ENCODE measurements around the gene ALDH3A2. TPM values are rescaled to one million over a fixed set of nuclear protein-coding genes. Genes with fewer than 3 reads are reported as not detected.

Gene ALDH3A2
- total and polyA plus RNA-seq, 4 donors: 63.3 to 165 (median 80.4) TPM

DNA sequence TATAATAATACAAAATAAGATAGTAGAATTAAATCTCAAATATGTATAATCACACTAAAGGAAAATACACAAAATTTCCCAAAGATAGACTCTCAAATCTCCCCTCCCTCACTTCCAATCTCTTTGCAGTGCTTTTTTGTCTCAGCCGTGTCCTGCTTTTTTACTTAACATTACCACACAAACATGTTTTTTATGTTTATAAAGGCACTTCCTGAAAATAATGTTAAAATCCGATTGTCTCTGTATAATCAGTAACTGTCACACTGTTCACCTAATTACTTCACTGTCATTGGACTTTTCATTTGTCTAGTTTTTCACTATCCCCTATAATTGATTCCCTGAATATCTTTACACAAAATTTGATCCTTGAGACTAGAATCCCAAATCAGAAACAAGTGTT is 38.2 kb upstream of the ALDH3A2 start:
- 61% methylated on average over 2 of the region's 2 CpGs for WGBS
- H3K9me3 ChIP-seq (ENCODE audit: control insufficient read depth in 4 of 4, low read length in 3 of 4): no peaks in the 10 kb centered on the region
- no peak overlapping the region for H3K27ac ChIP-seq (ENCODE audit: low read depth in 1 of 2, low read length in 2 of 2)
- H3K9ac ChIP-seq (ENCODE audit: low read depth in 1 of 2, low read length in 2 of 2): no peak overlapping the region
- peaks cover 0 to 4% (median 1%) of the 10 kb centered on the region in 4 donors for H3K36me3 ChIP-seq (ENCODE audit: control insufficient read depth in 4 of 4, insufficient read depth in 3 of 4, low read depth in 1 of 4, low read length in 3 of 4)
- H3K27me3 ChIP-seq (ENCODE audit: control insufficient read depth in 4 of 4, insufficient read depth in 4 of 4, low read length in 3 of 4): no peaks in the 10 kb centered on the region
- TF ChIP-seq, protein P1, sequence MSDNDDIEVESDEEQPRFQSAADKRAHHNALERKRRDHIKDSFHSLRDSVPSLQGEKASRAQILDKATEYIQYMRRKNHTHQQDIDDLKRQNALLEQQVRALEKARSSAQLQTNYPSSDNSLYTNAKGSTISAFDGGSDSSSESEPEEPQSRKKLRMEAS (IDR thresholded peaks at IDR 0.05): no peak
- TF ChIP-seq FOXA2 (IDR thresholded peaks at IDR 0.05) (no peak), NR2F2 (IDR thresholded peaks at IDR 0.05) (no peak), RXRA (IDR thresholded peaks at IDR 0.05) (no peak), TAF1 (conservative IDR thresholded peaks at IDR 0.05) (no peak), GABPA (IDR thresholded peaks at IDR 0.05 in 1 of 2, conservative IDR thresholded peaks at IDR 0.05 in 1 of 2) (no peak), EGR1 (IDR thresholded peaks at IDR 0.05; ENCODE audit: low read depth in 2 of 2) (no peak), HNF4G (IDR thresholded peaks at IDR 0.05) (no peak), SP1 (IDR thresholded peaks at IDR 0.05) (no peak), RAD21 (IDR thresholded peaks at IDR 0.05) (no peak), YY1 (IDR thresholded peaks at IDR 0.05) (no peak), HNF4A (conservative IDR thresholded peaks at IDR 0.05) (no peak), JUND (IDR thresholded peaks at IDR 0.05) (no peak), FOXA1 (IDR thresholded peaks at IDR 0.05) (no peak)
- TF ChIP-seq, protein P2, sequence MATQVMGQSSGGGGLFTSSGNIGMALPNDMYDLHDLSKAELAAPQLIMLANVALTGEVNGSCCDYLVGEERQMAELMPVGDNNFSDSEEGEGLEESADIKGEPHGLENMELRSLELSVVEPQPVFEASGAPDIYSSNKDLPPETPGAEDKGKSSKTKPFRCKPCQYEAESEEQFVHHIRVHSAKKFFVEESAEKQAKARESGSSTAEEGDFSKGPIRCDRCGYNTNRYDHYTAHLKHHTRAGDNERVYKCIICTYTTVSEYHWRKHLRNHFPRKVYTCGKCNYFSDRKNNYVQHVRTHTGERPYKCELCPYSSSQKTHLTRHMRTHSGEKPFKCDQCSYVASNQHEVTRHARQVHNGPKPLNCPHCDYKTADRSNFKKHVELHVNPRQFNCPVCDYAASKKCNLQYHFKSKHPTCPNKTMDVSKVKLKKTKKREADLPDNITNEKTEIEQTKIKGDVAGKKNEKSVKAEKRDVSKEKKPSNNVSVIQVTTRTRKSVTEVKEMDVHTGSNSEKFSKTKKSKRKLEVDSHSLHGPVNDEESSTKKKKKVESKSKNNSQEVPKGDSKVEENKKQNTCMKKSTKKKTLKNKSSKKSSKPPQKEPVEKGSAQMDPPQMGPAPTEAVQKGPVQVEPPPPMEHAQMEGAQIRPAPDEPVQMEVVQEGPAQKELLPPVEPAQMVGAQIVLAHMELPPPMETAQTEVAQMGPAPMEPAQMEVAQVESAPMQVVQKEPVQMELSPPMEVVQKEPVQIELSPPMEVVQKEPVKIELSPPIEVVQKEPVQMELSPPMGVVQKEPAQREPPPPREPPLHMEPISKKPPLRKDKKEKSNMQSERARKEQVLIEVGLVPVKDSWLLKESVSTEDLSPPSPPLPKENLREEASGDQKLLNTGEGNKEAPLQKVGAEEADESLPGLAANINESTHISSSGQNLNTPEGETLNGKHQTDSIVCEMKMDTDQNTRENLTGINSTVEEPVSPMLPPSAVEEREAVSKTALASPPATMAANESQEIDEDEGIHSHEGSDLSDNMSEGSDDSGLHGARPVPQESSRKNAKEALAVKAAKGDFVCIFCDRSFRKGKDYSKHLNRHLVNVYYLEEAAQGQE (IDR thresholded peaks at IDR 0.05): no peak
- TF ChIP-seq, protein P3, sequence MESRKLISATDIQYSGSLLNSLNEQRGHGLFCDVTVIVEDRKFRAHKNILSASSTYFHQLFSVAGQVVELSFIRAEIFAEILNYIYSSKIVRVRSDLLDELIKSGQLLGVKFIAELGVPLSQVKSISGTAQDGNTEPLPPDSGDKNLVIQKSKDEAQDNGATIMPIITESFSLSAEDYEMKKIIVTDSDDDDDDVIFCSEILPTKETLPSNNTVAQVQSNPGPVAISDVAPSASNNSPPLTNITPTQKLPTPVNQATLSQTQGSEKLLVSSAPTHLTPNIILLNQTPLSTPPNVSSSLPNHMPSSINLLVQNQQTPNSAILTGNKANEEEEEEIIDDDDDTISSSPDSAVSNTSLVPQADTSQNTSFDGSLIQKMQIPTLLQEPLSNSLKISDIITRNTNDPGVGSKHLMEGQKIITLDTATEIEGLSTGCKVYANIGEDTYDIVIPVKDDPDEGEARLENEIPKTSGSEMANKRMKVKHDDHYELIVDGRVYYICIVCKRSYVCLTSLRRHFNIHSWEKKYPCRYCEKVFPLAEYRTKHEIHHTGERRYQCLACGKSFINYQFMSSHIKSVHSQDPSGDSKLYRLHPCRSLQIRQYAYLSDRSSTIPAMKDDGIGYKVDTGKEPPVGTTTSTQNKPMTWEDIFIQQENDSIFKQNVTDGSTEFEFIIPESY (IDR thresholded peaks at IDR 0.05): no peak
- TF ChIP-seq, protein P4, sequence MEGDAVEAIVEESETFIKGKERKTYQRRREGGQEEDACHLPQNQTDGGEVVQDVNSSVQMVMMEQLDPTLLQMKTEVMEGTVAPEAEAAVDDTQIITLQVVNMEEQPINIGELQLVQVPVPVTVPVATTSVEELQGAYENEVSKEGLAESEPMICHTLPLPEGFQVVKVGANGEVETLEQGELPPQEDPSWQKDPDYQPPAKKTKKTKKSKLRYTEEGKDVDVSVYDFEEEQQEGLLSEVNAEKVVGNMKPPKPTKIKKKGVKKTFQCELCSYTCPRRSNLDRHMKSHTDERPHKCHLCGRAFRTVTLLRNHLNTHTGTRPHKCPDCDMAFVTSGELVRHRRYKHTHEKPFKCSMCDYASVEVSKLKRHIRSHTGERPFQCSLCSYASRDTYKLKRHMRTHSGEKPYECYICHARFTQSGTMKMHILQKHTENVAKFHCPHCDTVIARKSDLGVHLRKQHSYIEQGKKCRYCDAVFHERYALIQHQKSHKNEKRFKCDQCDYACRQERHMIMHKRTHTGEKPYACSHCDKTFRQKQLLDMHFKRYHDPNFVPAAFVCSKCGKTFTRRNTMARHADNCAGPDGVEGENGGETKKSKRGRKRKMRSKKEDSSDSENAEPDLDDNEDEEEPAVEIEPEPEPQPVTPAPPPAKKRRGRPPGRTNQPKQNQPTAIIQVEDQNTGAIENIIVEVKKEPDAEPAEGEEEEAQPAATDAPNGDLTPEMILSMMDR (IDR thresholded peaks at IDR 0.05; ENCODE audit: low read depth, low read length, missing input control): no peak
- TF ChIP-seq, protein P5, sequence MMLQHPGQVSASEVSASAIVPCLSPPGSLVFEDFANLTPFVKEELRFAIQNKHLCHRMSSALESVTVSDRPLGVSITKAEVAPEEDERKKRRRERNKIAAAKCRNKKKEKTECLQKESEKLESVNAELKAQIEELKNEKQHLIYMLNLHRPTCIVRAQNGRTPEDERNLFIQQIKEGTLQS (IDR thresholded peaks at IDR 0.05): no peak
- DNase-seq (ENCODE audit: low spot score): no peak
- H3K4me3 ChIP-seq (ENCODE audit: low read depth in 1 of 3, low read length in 3 of 3): no peak overlapping the region
- H3K4me1 ChIP-seq (ENCODE audit: control insufficient read depth in 4 of 4, insufficient read depth in 4 of 4, low read length in 3 of 4): no peaks in the 10 kb centered on the region

Measured in liver (tissue), 9 donors.